ENCODE results near the gene BMAL1.
"Not testable (repeated sequence)": the region's sequence is repeated elsewhere in the genome, so short reads cannot be mapped to it uniquely, and the experiment has no call there.

The BMAL1 gene
- total RNA-seq, result 14.3 to 47.6 (median 32.5) reads per million in 17 experiments

DNA sequence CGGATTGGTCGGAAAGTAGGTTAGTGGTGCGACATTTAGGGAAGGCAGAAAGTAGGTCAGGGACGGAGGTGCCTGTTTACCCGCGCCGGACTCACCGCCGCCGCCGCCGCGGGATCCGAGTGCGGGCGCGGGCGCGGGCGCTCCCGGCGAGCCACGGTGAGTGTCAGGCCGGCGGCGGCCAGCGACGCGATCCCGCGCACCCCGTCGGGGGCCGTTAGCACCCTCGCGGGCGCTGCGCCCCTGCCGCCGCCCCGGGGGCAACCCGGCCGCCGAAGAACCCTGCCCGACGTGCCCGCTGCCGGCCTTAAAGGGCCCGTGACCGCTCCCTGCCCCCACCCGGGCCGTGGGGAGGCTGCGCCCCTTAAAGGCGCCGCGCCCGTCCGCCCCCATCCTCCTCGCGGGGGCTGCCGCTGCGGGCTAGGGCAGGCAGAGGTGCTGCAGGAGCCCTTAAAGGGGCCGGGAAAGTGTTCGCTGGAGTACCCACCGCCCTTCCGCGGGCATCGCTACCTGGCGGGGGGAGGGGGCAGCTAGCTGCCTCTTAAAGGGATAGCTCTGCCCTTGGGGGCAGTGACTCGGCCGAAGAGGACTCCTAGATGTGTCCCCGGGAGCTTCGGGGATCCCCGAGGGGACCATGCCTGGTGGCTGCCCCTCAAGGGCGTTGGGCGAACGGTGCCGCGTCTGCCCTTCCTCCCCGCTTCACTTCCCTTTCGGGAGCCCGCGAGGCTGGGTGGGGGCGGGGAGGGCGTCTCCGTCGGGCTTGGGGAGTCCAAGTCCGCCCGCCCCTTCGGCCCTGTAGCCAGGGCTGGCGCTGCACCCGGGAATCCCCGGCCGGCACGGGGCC is at the start of gene BMAL1:
Gene BMAL1 (plus strand): TSS at position 23 of the 841 bp plus-strand sequence. CDS start 76,519 bp downstream, outside the sequence.
- peak; percentile 72 to 87 (median 78) for DNase-seq

- peak; percentile 13 to 48 (median 24) for DNase-seq
Measured at GRCh38 chr11:13228572-13228971, 49.0 kb upstream of the BMAL1 start.

DNA sequence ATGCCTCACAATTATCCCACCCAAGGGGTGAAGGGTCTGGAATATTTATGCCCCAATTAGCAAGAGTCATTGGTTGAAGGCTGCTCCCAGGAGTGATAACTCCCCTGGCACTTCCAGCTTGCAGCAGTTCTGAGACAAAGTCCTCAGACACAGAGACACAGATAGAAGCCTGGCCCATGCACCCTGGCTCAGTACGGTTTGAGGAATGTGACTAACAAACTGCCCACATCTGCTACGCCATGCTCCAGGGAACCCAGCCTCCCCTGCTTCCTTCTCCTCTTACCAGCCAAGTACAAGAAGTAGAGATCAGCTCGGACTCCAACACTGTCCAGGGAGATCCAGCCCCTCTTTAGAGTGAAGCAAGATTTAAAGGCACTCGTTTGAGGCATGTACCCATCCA is 48.5 kb upstream of the BMAL1 start:
- no peak for DNase-seq

GRCh38 chr11:13229711-13230318 is 47.8 kb upstream of the BMAL1 start:
- DNase-seq, result no peak

GRCh38 chr11:13233173-13233745 is 44.3 kb upstream of the BMAL1 start:
- DNase-seq, result no peak

DNA sequence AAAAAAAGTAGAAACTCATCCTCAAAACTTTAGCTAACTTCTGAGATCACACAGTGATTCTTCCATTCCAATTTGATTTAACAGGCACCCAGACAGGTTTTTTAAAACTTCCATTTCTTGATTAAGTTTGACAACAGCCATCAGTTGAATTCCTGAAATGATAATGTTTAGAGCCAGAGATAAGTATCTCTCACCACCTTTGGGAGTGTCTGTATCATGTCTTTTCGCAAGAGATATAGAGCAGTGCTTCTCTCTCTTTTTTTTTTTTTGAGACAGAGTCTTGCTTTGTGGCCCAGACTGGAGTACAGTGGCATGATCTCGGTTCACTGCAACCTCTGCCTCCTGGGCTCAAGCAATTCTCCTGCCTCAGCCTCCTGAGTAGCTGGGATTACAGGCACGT is 41.7 kb upstream of the BMAL1 start:
- no peak for DNase-seq

DNA sequence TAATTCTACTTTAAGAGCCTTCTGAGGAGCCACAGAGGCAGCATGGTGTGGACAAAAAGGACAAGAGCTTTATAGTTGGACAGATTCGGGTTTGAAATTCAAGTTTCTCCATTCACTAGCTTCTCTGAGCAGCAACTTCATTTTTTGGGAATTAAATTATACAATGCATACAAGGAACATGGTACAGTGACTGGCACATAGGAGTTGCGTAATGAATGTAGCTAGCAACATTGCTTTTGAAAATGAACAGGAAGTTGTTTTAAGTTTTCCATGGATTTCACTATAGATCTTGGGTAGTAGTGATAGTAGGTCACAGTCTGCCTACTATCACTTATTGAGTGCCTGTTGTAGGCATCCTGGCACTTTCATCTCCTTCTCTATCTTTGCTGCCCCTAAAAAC is 41.0 kb upstream of the BMAL1 start:
- peak in 2 of 4 experiments; percentile 15 to 40 for DNase-seq

DNA sequence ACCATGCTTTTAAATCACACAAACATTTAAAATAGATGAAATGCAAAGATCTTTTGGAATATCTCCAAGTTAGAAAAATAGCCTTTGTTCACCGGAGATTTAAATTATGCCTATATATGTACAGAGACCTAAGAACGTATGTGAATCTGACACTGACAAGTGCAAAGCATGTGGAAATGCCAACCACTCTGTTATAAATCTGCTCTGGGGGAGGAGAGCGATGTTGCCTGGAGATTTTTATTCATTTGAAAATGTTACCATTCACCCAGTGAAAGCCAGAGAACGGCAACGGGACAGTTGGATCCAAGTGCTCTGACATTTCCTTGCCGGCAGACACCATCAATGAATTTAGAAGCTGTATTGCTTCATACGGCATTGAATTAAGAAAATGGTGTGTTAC is 39.8 kb upstream of the BMAL1 start:
- no peak for DNase-seq

DNA sequence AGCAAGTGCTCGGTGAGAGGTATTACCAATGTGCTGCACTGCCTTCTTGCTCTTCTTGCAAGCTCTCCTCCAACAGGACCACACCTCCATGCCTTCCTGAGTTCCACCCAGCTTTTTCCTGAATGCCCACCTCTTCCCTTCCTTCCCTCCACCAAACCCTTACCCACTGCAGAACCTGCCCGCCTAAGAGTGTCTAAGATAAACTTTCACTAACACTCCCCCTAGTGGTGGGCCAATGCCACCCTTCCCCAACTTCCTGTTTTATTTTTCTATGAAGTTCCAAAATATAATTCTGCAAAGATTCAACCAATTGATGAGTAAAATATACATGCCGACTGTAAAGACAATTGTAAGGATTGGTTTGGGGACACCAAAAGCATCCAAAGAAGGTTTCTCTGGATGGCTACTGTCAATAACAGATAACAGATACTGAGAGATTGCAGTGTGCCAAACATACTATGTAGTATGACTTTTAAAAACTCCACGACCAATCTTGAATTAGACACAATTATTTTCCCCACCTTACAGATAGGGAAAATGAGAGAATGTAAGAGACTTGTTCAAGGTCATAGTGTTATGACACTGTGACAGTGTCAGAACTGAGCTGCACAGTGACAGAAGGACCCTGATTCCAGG is 38.6 kb upstream of the BMAL1 start:
- DNase-seq, result peak; percentile 77 to 87 (median 84)

GRCh38 chr11:13242564-13242963 is 35.0 kb upstream of the BMAL1 start:
- DNase-seq, result no peak

DNA sequence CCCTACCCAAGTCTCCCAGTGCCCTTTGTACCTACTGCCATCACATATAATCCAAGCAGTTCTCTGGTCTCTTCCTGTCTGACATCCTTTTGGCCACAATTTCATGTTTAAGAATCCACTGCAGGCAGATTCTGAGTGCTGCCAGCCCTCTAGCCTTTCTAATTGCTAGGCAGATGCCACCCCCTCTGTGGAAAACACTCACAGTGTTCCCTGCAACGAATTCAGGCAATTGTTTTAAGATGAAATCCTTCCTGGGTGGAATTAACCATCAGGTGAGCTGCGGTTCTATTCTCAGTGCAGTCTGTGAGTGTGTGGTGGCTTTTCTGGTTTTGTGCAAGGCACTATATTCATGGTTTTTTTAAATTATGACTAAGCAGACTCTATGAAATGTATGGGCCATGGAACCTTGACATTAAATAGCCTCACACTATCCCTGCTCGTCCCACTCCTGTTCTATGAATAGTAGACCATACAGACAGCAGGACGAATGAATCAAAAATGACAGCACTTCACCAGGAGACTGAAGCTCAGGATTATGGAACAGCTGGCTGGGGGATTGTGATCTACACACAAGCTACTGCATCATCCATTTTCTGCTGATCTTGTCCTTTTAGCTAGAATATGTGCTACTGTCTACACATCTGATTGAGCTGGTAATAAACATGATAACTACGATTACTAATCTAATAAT is 29.8 kb upstream of the BMAL1 start:
- DNase-seq, result no peak

DNA sequence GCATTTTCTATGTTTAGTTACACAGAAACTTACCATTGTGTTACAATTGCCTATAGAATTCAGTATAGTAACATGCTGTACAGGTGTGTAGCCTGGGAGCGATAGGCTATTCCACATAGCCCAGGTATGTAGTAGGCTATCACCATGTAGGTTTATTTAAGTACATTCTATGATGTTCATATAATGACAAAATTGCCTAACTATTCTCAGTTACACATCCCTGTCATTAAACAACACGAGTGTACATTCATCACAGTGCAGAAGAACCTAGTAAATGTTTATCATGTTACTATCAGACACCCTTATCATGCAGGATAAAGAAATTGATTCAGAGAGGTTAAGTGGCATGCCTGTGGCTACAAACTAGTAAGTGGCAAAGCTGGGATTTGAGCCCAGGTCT is 28.4 kb upstream of the BMAL1 start:
- no peak for DNase-seq

DNA sequence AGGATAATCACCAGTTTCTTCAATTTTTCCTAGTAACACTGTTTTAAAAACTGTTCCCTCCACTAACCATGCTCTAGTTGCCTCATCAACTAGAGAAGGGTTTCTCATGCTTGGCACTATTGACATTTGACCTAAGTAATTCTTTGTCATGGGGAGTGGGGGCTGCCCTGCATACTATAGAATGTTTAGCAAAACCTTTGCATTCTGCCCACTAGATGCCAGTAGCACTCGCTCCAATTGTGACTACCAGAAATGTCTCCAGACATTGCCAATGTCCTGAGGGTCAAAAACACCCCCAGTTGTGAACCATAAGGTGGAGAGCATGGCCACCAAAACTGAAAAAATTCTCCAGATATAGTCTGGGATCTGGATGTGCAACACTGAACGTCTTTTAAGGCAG is 27.6 kb upstream of the BMAL1 start:
- DNase-seq, result peak in 2 of 4 experiments; percentile 13 to 17

- DNase-seq, result no peak
Measured at GRCh38 chr11:13251966-13252365, 25.6 kb upstream of the BMAL1 start.

- DNase-seq, result no peak
Measured at GRCh38 chr11:13252438-13252837, 25.2 kb upstream of the BMAL1 start.

DNA sequence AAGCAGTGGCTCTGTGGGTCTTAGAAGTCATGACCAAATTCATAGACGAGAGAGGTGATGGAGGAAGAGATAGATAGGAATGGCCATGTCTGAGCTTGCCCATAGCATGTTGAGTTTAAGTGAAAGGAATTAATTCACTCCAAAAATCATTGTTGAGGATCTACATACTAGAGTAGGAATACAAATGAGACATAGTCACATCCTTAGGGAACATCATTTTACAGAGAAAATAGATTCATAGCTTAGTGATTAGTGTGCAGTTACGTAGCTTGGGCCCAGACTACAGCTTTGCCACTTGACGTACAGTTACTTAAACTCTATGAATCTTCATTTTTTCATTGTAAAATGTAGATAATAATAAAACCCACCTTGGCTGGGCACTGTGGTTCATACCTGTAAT is 21.4 kb upstream of the BMAL1 start:
- no peak for DNase-seq

DNA sequence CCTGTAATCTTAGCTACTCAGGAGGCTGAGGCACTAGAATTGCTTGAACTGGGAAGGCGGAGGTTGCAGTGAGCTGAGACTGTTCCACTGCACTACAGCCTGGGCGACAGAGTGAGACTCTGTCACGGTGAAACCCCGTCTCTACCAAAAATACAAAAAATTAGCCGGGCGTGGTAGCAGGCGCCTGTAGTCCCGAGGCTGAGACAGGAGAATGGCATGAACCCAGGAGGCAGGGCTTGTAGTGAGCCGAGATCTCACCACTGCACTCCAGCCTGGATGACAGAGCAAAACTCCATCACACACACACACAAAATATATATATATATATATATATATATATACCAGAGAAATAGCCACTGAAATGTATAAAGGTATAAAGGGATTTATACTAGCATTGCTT is 19.5 kb upstream of the BMAL1 start:
- not testable (repeated sequence) for DNase-seq

GRCh38 chr11:13258855-13259254 is 18.7 kb upstream of the BMAL1 start:
- no peak for DNase-seq

DNA sequence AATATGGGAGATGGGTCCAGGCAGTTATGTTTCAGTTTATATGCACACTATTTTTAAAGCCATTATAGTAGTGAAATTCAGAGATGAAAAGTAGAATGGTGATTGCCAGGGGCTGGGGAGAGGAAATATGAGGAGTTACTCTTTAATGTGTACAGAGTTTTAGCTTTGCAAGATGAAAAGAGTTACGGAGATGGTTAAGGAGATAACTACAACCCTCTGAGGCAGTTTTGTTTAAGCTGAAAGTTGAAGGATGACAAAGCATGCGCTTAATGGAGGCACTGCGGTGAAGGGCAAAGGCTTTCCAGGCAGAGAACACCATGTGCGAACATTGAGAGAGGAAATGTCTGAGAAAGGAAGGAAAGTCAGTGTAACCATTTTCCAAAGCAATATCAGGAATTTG is 18.2 kb upstream of the BMAL1 start:
- no peak for DNase-seq

- no peak for DNase-seq
Measured at GRCh38 chr11:13260201-13260962, 17.2 kb upstream of the BMAL1 start.

DNA sequence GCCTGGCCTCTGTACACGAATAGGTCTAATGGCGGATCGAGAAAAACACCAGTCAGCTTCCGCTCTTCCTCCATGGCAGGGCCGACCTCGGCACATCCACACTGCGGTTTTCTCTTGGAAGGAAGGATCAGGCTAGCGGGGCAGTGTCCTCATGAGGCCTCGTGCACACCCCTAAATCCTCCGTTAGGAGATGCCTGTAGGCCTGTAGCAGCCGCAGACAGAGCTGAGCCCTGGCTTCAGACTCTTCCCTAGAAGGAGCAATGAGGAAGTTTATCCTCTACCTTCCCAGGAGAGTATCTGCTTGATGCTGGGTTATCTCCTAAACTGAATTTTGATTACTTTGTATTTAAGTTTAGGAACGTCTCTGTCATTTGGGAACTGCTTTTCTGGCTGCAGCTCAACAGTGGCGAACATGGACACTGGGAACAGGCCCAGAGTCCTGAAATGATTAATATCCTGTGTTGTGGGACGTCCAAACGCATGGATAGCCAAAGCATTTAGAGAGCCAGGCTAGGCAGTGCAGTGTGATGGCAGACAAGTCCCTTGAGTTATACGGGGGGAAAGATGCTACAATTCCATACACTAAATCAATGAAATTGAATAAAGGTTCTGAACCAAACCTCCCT is 16.5 kb upstream of the BMAL1 start:
- no peak for DNase-seq
